GM21529 (cell line): Measurements from ENCODE around the gene ZNHIT1.
A peak's percentile ranks its signal among the peaks of the same experiment; 100 is the strongest.

Experiments used
- ATAC-seq: cut with Tn5 transposase; IDR thresholded peaks from one replicate; pipeline ENCODE4 v1.9.1; 2021; ENCODE audit not compliant: unreplicated experiment

The ZNHIT1 gene

GRCh38 chr7:101217388-101218235 is at the start of gene ZNHIT1, which contains the start of gene PLOD3:
Gene ZNHIT1, plus strand, starts transcription at chr7:101218165. Its CDS starts 31 bp downstream, at chr7:101218196.
Gene PLOD3, minus strand, starts transcription at chr7:101217581. Its CDS starts 307 bp downstream, at chr7:101217274.
- peak; percentile 67 for ATAC-seq

- no peak for ATAC-seq
Measured at GRCh38 chr7:101168412-101169049, 49.4 kb upstream of the ZNHIT1 start.

GRCh38 chr7:101169110-101169837 is 48.7 kb upstream of the ZNHIT1 start:
- no peak for ATAC-seq

- ATAC-seq = no peak
Measured at GRCh38 chr7:101169838-101170551, 48.0 kb upstream of the ZNHIT1 start.

GRCh38 chr7:101170617-101171441 is 47.1 kb upstream of the ZNHIT1 start:
- ATAC-seq = no peak

GRCh38 chr7:101171442-101171837 is 46.5 kb upstream of the ZNHIT1 start:
- no peak for ATAC-seq

GRCh38 chr7:101172005-101172853 is 45.7 kb upstream of the ZNHIT1 start:
- no peak for ATAC-seq

GRCh38 chr7:101172854-101173751 is 44.9 kb upstream of the ZNHIT1 start:
- ATAC-seq = no peak

- ATAC-seq = no peak
Measured at GRCh38 chr7:101173752-101174244, 44.2 kb upstream of the ZNHIT1 start.

GRCh38 chr7:101174322-101174854 is 43.6 kb upstream of the ZNHIT1 start:
- ATAC-seq = no peak

GRCh38 chr7:101175664-101176063 is 42.3 kb upstream of the ZNHIT1 start:
- no peak for ATAC-seq

GRCh38 chr7:101177644-101178043 is 40.3 kb upstream of the ZNHIT1 start:
- ATAC-seq = no peak

GRCh38 chr7:101179117-101179516 is 38.8 kb upstream of the ZNHIT1 start:
- ATAC-seq = no peak

GRCh38 chr7:101179713-101180112 is 38.3 kb upstream of the ZNHIT1 start:
- no peak for ATAC-seq

- no peak for ATAC-seq
Measured at GRCh38 chr7:101180130-101180755, 37.7 kb upstream of the ZNHIT1 start, which contains the start of gene NAT16. Gene NAT16, minus strand, starts transcription at chr7:101180293. Its CDS starts 5,486 bp downstream, at chr7:101174807.

GRCh38 chr7:101185258-101185839 is 32.6 kb upstream of the ZNHIT1 start:
- no peak for ATAC-seq

GRCh38 chr7:101186194-101186593 is 31.8 kb upstream of the ZNHIT1 start:
- no peak for ATAC-seq
